K562 (cell line): ENCODE measurements around the gene HBEGF. TPM values are rescaled to one million over a fixed set of nuclear protein-coding genes. Genes with fewer than 3 reads are reported as not detected.
A peak's percentile ranks its signal among the peaks of the same experiment; 100 is the strongest.

ENCODE experiments used
- ATAC-seq: fragments of 200-7000 bp; cut with Tn5 transposase; 3 replicates; pipeline ENCODE4 v1.9.1; 2020; ENCODE audit warnings: moderate library complexity
- BruUV-seq: library from RNA; stranded (reverse); fragments of 400-500 nt; replicated peaks from 2 replicates; lab custom pipeline; 2021; lab: Mats Ljungman, UMichigan
- CTCF ChIA-PET: fragments of 300-600 bp; formaldehyde crosslinking; extraction: SDS; loops from one replicate; lab custom pipeline; 2021; ENCODE audit warnings: low intra/inter-chr PET ratio; lab: Yijun Ruan, JAX
- POLR2A ChIA-PET: fragments of 300-600, 350-650 bp; sonication (Branson Sonifier 250); formaldehyde crosslinking; extraction: SDS; loops from one replicate; lab custom pipeline; 2021; ENCODE audit warnings: antibody characterized with exemption, inconsistent platforms; lab: Yijun Ruan, JAX
- DNase-seq, 4 experiments: peaks; one replicate each; pipeline versions ENCODE4 v3.0.0 to v3.0.0-alpha.2; 2011 to 2018; ENCODE audit warnings: low spot score in 3 of 4, mixed read lengths in 3 of 4; ENCODE audit errors: extremely low read depth in 1 of 4
- FAIRE-seq: peaks from 2 replicates; lab custom pipeline; 2011; peaks lifted over from hg19 to GRCh38; lab: Jason Lieb, UNC
- H2AFZ ChIP-seq: 2 replicates; pipeline ENCODE4 v1.6.0; 2011; ENCODE audit warnings: low read depth, low read length, control low read depth, inconsistent platforms
- H3K27ac ChIP-seq: fragments of 200-600 bp; 3 replicates; pipeline ENCODE4 v1.8.0; 2011; ENCODE audit warnings: low read depth, mild to moderate bottlenecking, control low read depth, inconsistent platforms, low read length, moderate library complexity, mixed read lengths; ENCODE audit errors: extremely low read depth
- H3K27me3 ChIP-seq, 2 experiments: fragments of 300-600 bp in 1 of 2; 2 replicates in 1 of 2; 3 replicates in 1 of 2; pipeline versions ENCODE4 v1.6.0 to v1.8.0; 2011; ENCODE audit warnings: inconsistent platforms in 2 of 2, low read length in 2 of 2, mild to moderate bottlenecking in 1 of 2, mixed read lengths in 1 of 2, moderate library complexity in 1 of 2; ENCODE audit not compliant: control insufficient read depth in 2 of 2, insufficient read depth in 2 of 2
- H3K36me3 ChIP-seq: fragments of 300-600 bp; 3 replicates; pipeline ENCODE4 v1.8.0; 2011; ENCODE audit warnings: mild to moderate bottlenecking, low read length, inconsistent platforms; ENCODE audit not compliant: control insufficient read depth, insufficient read depth
- H3K4me1 ChIP-seq, 2 experiments: fragments of 200-600 bp in 1 of 2; replicated peaks in 1 of 2; 2 replicates in 1 of 2; 3 replicates in 1 of 2; pipeline versions ENCODE4 v1.5.1 to v1.8.0; 2011; ENCODE audit warnings: inconsistent platforms in 2 of 2, low read length in 2 of 2, mild to moderate bottlenecking in 1 of 2, mixed read lengths in 1 of 2, moderate library complexity in 1 of 2; ENCODE audit not compliant: control insufficient read depth in 2 of 2, insufficient read depth in 2 of 2
- H3K4me2 ChIP-seq: 2 replicates; pipeline ENCODE4 v1.6.1; 2011; ENCODE audit warnings: low read length, control low read depth, inconsistent platforms, mixed read lengths; ENCODE audit not compliant: insufficient read depth
- H3K4me3 ChIP-seq: fragments of 200-600 bp; sonication (generic), shearing (Covaris generic); 2 replicates; pipeline ENCODE4 v1.5.1; 2016; ENCODE audit warnings: control low read depth, inconsistent platforms
- H3K79me2 ChIP-seq: fragments of 200-600 bp; 3 replicates; pipeline ENCODE4 v1.8.0; 2011; ENCODE audit warnings: low read length, inconsistent platforms; ENCODE audit not compliant: control insufficient read depth, insufficient read depth
- H3K9ac ChIP-seq, 2 experiments: 2 replicates each; pipeline versions ENCODE4 v1.6.0 to v1.6.1; 2011; ENCODE audit warnings: low read depth in 2 of 2, low read length in 2 of 2, control low read depth in 1 of 2, inconsistent platforms in 1 of 2, mild to moderate bottlenecking in 1 of 2, mixed read lengths in 1 of 2; ENCODE audit not compliant: insufficient read depth in 1 of 2
- H3K9me1 ChIP-seq: one replicate; pipeline ENCODE4 v1.6.0; 2011; ENCODE audit warnings: inconsistent platforms, mild to moderate bottlenecking, low read length, moderate library complexity; ENCODE audit not compliant: control insufficient read depth, insufficient read depth
- H3K9me3 ChIP-seq: replicated peaks from 2 replicates; pipeline ENCODE4 v1.5.1; 2011; ENCODE audit warnings: low read depth, low read length, inconsistent platforms; ENCODE audit not compliant: control insufficient read depth, insufficient read depth
- H4K20me1 ChIP-seq: replicated peaks from 2 replicates; pipeline ENCODE4 v1.6.1; 2011; ENCODE audit warnings: low read length, inconsistent platforms, mixed read lengths; ENCODE audit not compliant: control insufficient read depth, insufficient read depth
- ARID4B ChIP-seq: sonication (generic); formaldehyde crosslinking; IDR thresholded peaks from 2 replicates; pipeline ENCODE4 v1.8.0; 2022; ENCODE audit warnings: mild to moderate bottlenecking, missing genetic modification reagents
- EP300 ChIP-seq: IDR thresholded peaks from 2 replicates; pipeline ENCODE4 v1.6.1; 2012; ENCODE audit warnings: low read length, improper control_type of control experiment
- HMGN3 ChIP-seq: IDR thresholded peaks from 2 replicates; pipeline ENCODE4 v1.6.1; 2011; ENCODE audit warnings: borderline replicate concordance, low read depth, mild to moderate bottlenecking, mixed read lengths, low read length; ENCODE audit not compliant: insufficient read length; ENCODE audit errors: extremely low read depth
- ID3 ChIP-seq, 2 experiments: fragments of 250-450 bp in 1 of 2; fragments of 450-650 bp in 1 of 2; sonication (Bioruptor Pico) in 1 of 2; IDR thresholded peaks; 2 replicates each; pipeline versions ENCODE4 v1.6.1 to v1.8.0; 2016 to 2021; ENCODE audit warnings: mild to moderate bottlenecking in 2 of 2, moderate library complexity in 2 of 2, missing compliant biosample characterization in 1 of 2, missing genetic modification characterization in 1 of 2
- KAT7 ChIP-seq: sonication (generic); formaldehyde crosslinking; IDR thresholded peaks from 2 replicates; pipeline ENCODE4 v1.8.0; 2022; ENCODE audit warnings: missing genetic modification reagents, mild to moderate bottlenecking, borderline replicate concordance
- KLF1 ChIP-seq: fragments of 450-650 bp; IDR thresholded peaks from 2 replicates; pipeline ENCODE4 v1.6.1; 2016; ENCODE audit warnings: missing genetic modification characterization, missing compliant biosample characterization
- KLF10 ChIP-seq: fragments of 250-450 bp; sonication (Bioruptor Pico); IDR thresholded peaks from 2 replicates; pipeline ENCODE4 v1.6.1; 2021; ENCODE audit warnings: matching md5 sums
- MAFK ChIP-seq: IDR thresholded peaks from 2 replicates; pipeline ENCODE4 v1.6.1; 2011; ENCODE audit warnings: low read length, improper control_type of control experiment
- MIER1 ChIP-seq: fragments of 450-650 bp; IDR thresholded peaks from 2 replicates; pipeline ENCODE4 v1.6.1; 2016; ENCODE audit warnings: antibody characterized with exemption, mild to moderate bottlenecking, low read depth
- NFYB ChIP-seq: IDR thresholded peaks from 2 replicates; pipeline ENCODE4 v1.6.1; 2011; ENCODE audit warnings: mild to moderate bottlenecking, moderate library complexity; ENCODE audit not compliant: insufficient read length; ENCODE audit errors: extremely low read depth
- TBL1XR1 ChIP-seq, 2 experiments: IDR thresholded peaks; 2 replicates each; pipeline ENCODE4 v1.6.1; 2012; ENCODE audit warnings: improper control_type of control experiment in 2 of 2, low read length in 2 of 2, mild to moderate bottlenecking in 1 of 2
- U2AF2 ChIP-seq: fragments of 200-400 bp; formaldehyde crosslinking; optimal IDR thresholded peaks from 2 replicates; pipeline ENCODE3; 2017; ENCODE audit warnings: low read depth, mild to moderate bottlenecking, low read length
- ZNF592 ChIP-seq: fragments of 450-650 bp; IDR thresholded peaks from 2 replicates; pipeline ENCODE4 v1.6.1; 2017; ENCODE audit warnings: antibody characterized with exemption, mild to moderate bottlenecking
- ZNF778 ChIP-seq: fragments of 450-650 bp; formaldehyde crosslinking; IDR thresholded peaks from 2 replicates; pipeline ENCODE4 v1.4.0; 2020; ENCODE audit warnings: mild to moderate bottlenecking, moderate library complexity
- WGBS: fragments of 100-300 bp; shearing (Covaris generic); methylation state at CpG from one replicate; pipeline ENCODE4 v1.1.6; 2016; ENCODE audit warnings: low coverage, mixed read lengths; ENCODE audit not compliant: insufficient coverage; ENCODE audit errors: missing lambda C conversion rate; 5-methylcytosine and 5-hydroxymethylcytosine counted together
- in situ Hi-C: fragments of 300-500 bp; cut with MboI; formaldehyde crosslinking; loops from 4 replicates; pipeline ENCODE4 v1.15.0; 2018; ENCODE audit warnings: inconsistent platforms, mixed read lengths
- intact Hi-C: fragments of 100-400 bp; cut with micrococcal nuclease; formaldehyde crosslinking; loops from 2 replicates; pipeline ENCODE4 v1.14.2; 2022
- polyA plus RNA-seq, 8 experiments: library from polyadenylated mRNA; depleted of rRNA in 4 of 8; stranded (reverse) in 5 of 8; unstranded in 3 of 8; fragments of >200 nt; fragmentation: Nextera tagmentation in 2 of 8; fragmentation: Illumina TruSeq in 1 of 8; extraction: Ambion mirVana in 2 of 8; extraction: Trizol in 1 of 8; gene quantifications; 2 replicates each; pipeline versions ENCODE4 v1.2.1 to v1.2.3, GENCODE V29; 2011 to 2014; ENCODE audit warnings: inconsistent platforms in 1 of 8, missing spikeins in 1 of 8
- total RNA-seq, 7 experiments: library from RNA; depleted of rRNA in 6 of 7; stranded (reverse); fragments of >200 nt in 6 of 7; fragmentation: Illumina TruSeq in 2 of 7; extraction: Trizol in 2 of 7; gene quantifications; 2 replicates each; pipeline versions ENCODE4 v1.2.1 to v1.2.3, GENCODE V29; 2011 to 2021; ENCODE audit warnings: low replicate concordance in 1 of 7

HBEGF gene
- total and polyA plus RNA-seq, 9 of the 15 experiments (the other 6 are each of a cell fraction or from before 2014, with no cell fraction given) = 0.11 to 1.1 (median 0.60) TPM

GRCh38 chr5:140393738-140394137 is 47.3 kb upstream of the HBEGF start:
- FAIRE-seq (peak; percentile 66), ATAC-seq (no peak), DNase-seq (no peak)
- peaks cover 0 to 5% of the 10 kb centered on the region in 2 experiments; a peak in 3 of 5 replicates for H3K4me1 ChIP-seq
- no peaks in the 10 kb centered on the region for H3K9me3 ChIP-seq
- no TSS peak for BruUV-seq
- ChIA-PET CTCF (no interaction called here), POLR2A (interaction anchor here (0.7 to 2.1 kb wide), 4 partner anchors 8 to 317 kb away, joined by 3 to 14 read pairs (median 4); partner anchors contain the start of gene ANKHD1)
- H3K9ac ChIP-seq = no peak overlapping the region
- intact Hi-C loops = no loop called here
- no peaks in the 10 kb centered on the region for H3K36me3 ChIP-seq
- no peak overlapping the region for H3K4me3 ChIP-seq
- H3K9me1 ChIP-seq = no peaks in the 10 kb centered on the region
- WGBS = 82% methylated on average over 2 of the region's 2 CpGs
- no peak overlapping the region for H2AFZ ChIP-seq
- in situ Hi-C loops = no loop called here
- H4K20me1 ChIP-seq = no peaks in the 10 kb centered on the region
- no peak overlapping the region for H3K4me2 ChIP-seq
- peaks cover 7% of the 10 kb centered on the region for H3K79me2 ChIP-seq
- H3K27ac ChIP-seq = no peak overlapping the region
- H3K27me3 ChIP-seq = no peaks in the 10 kb centered on the region
- TF ChIP-seq KLF10 (CRISPR knock-in tag) = no peak
- no peak for TF ChIP-seq ZNF592
- TF ChIP-seq MIER1 = no peak
- TF ChIP-seq KAT7 (CRISPR knock-in tag) = no peak
- TF ChIP-seq ID3 (CRISPR knock-in tag; IDR thresholded peaks at IDR 0.05) = no peak
- no peak for TF ChIP-seq ID3 (tag; IDR thresholded peaks at IDR 0.05)
- TF ChIP-seq ARID4B (CRISPR knock-in tag) = no peak
- TF ChIP-seq HMGN3 = no peak
- no peak for TF ChIP-seq ZNF778 (CRISPR knock-in tag)
- TF ChIP-seq TBL1XR1 (IDR thresholded peaks at IDR 0.05; ENCODE audit: low read length in 2 of 2) = no peak
- peak; percentile 87 for TF ChIP-seq MAFK
- TF ChIP-seq EP300 = no peak
- no peak for TF ChIP-seq KLF1 (tag)
- TF ChIP-seq NFYB = no peak
- TF ChIP-seq U2AF2 = no peak
